Thyroid gland (tissue), 4 donors: ENCODE data around the gene COA5. TPM values are rescaled to one million over a fixed set of nuclear protein-coding genes. Genes with fewer than 3 reads are reported as not detected.

Experiments used
- DNase-seq, 2 donors: peaks; one replicate each; pipeline ENCODE4 v3.0.0-alpha.2; 2019
- H3K27ac ChIP-seq, 3 donors: fragments of 200-600 bp; sonication (generic); 1 replicate in 2 of 3; 2 replicates in 1 of 3; pipeline ENCODE4 v1.5.1; 2016 to 2019; ENCODE audit warnings: mild to moderate bottlenecking in 1 of 3, moderate library complexity in 1 of 3
- H3K27me3 ChIP-seq: fragments of 200-600 bp; sonication (generic); one replicate; pipeline ENCODE4 v1.5.1; 2019
- H3K36me3 ChIP-seq, 2 donors: fragments of 200-600 bp; sonication (generic); one replicate each; pipeline ENCODE4 v1.5.1; 2016 to 2019
- H3K4me1 ChIP-seq, 2 donors: fragments of 200-600 bp; sonication (generic); one replicate each; pipeline ENCODE4 v1.5.1; 2017 to 2019
- H3K4me3 ChIP-seq, 3 donors: fragments of 200-600 bp; sonication (generic); replicated peaks in 1 of 3; 1 replicate in 2 of 3; 2 replicates in 1 of 3; pipeline ENCODE4 v1.5.1; 2016; ENCODE audit warnings: mild to moderate bottlenecking in 1 of 3
- H3K9me3 ChIP-seq: fragments of 200-600 bp; sonication (generic); one replicate; pipeline ENCODE4 v1.5.1; 2017
- POLR2A ChIP-seq, 2 donors: fragments of 450-650 bp; IDR thresholded peaks; one replicate each; pipeline ENCODE4 v1.6.1; 2017; ENCODE audit warnings: antibody characterized with exemption in 2 of 2, mild to moderate bottlenecking in 2 of 2, moderate library complexity in 1 of 2
- WGBS, 2 donors: methylation state at CpG; one replicate each; pipeline ENCODE4 v1.1.5; 2017; 5-methylcytosine and 5-hydroxymethylcytosine counted together
- intact Hi-C: fragments of 100-400 bp; cut with DNase I; formaldehyde crosslinking; loops from one replicate; pipeline ENCODE4 v1.15.1; 2023
- total RNA-seq, 4 donors: library from RNA; depleted of rRNA; stranded (reverse); fragments of >200 nt; gene quantifications; one replicate each; pipeline ENCODE4 v1.2.3, GENCODE V29; 2016
- TF ChIP-seq, protein P1 (sequence below), 6 experiments: fragments of 200-600 bp in 3 of 6; fragments of 450-650 bp in 3 of 6; sonication (generic) in 3 of 6; IDR thresholded peaks; one replicate each; pipeline ENCODE4 v1.5.1; 2016 to 2019; ENCODE audit warnings: antibody characterized with exemption in 6 of 6, mild to moderate bottlenecking in 2 of 6, inconsistent platforms in 1 of 6, moderate library complexity in 1 of 6

Gene COA5
- total RNA-seq, 4 donors from 2014 or later = 51.5 to 68.3 (median 55.1) TPM

DNA sequence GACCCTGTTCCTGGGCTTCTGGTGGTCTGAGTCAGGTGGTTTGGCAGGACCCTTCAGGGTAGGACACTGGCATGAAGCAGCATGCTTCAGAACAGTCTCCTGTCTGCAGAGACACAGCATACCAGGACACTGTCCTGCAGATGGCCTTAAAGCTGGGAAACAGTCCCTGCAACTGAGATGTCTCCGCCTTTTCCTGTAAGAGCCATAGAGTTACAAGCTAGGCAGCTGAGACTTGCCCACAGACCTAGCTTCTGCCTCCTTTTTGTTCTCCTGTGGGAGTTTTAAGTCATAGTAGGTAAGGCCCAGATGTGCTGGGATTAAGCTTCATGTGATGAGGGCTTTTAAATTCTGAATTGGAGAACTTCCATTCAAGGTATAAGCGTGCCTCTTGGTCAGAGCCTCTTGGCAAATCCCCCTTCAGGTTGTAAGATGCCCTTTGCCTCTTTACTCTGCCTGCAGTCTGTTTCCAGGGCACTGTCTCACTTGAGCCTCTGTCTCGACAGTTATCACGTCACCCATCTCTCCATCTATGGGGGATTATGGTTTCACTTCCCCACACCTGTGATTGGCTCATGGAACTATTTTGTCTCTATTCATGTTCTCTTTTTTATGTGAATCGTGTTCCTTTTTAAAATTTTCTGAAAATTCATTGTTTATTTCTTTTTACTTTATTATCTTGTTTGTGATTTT lies 51.8 kb downstream of the COA5 start:
- Histone ChIP-seq H3K27ac (no peak overlapping the region), H3K27me3 (no peaks in the 10 kb centered on the region), H3K4me1 (peaks cover 19 to 23% of the 10 kb centered on the region in 2 donors), H3K9me3 (no peaks in the 10 kb centered on the region), H3K36me3 (peaks cover 8 to 25% of the 10 kb centered on the region in 2 donors), H3K4me3 (no peak overlapping the region)
- TF ChIP-seq, protein P1, sequence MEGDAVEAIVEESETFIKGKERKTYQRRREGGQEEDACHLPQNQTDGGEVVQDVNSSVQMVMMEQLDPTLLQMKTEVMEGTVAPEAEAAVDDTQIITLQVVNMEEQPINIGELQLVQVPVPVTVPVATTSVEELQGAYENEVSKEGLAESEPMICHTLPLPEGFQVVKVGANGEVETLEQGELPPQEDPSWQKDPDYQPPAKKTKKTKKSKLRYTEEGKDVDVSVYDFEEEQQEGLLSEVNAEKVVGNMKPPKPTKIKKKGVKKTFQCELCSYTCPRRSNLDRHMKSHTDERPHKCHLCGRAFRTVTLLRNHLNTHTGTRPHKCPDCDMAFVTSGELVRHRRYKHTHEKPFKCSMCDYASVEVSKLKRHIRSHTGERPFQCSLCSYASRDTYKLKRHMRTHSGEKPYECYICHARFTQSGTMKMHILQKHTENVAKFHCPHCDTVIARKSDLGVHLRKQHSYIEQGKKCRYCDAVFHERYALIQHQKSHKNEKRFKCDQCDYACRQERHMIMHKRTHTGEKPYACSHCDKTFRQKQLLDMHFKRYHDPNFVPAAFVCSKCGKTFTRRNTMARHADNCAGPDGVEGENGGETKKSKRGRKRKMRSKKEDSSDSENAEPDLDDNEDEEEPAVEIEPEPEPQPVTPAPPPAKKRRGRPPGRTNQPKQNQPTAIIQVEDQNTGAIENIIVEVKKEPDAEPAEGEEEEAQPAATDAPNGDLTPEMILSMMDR (IDR thresholded peaks at IDR 0.05) = no peak
- no peak for TF ChIP-seq POLR2A (IDR thresholded peaks at IDR 0.05)
- intact Hi-C loops = no loop called here
- 86 to 95% methylated on average over 5 of the region's 5 CpGs for WGBS, 2 donors
- no peak for DNase-seq

GRCh38 chr2:98555696-98556095 lies 52.6 kb downstream of the COA5 start:
- no peak for TF ChIP-seq POLR2A (IDR thresholded peaks at IDR 0.05)
- TF ChIP-seq, protein P1 (IDR thresholded peaks at IDR 0.05) = no peak
- Histone ChIP-seq H3K36me3 (peaks cover 8 to 25% of the 10 kb centered on the region in 2 donors), H3K27me3 (no peaks in the 10 kb centered on the region), H3K27ac (no peak overlapping the region), H3K9me3 (no peaks in the 10 kb centered on the region), H3K4me3 (no peak overlapping the region), H3K4me1 (peaks cover 12 to 15% of the 10 kb centered on the region in 2 donors)
- no peak for DNase-seq
- WGBS, 2 donors = 96 to 98% methylated on average over 8 of the region's 8 CpGs
- intact Hi-C loops = no loop called here

- TF ChIP-seq, protein P1 (IDR thresholded peaks at IDR 0.05) = no peak
- TF ChIP-seq POLR2A (IDR thresholded peaks at IDR 0.05) = no peak
- Histone ChIP-seq H3K36me3 (peaks cover 8 to 25% of the 10 kb centered on the region in 2 donors), H3K4me1 (peaks cover under 1% of the 10 kb centered on the region in 2 donors), H3K4me3 (no peak overlapping the region), H3K9me3 (no peaks in the 10 kb centered on the region), H3K27ac (no peak overlapping the region), H3K27me3 (no peaks in the 10 kb centered on the region)
- intact Hi-C loops = no loop called here
- WGBS, 2 donors = 86 to 88% methylated on average over 6 to 10 of the region's 10 CpGs
- no peak for DNase-seq
These were observed 54.0 kb downstream of the COA5 start for GRCh38 chr2:98554116-98554861.

DNA sequence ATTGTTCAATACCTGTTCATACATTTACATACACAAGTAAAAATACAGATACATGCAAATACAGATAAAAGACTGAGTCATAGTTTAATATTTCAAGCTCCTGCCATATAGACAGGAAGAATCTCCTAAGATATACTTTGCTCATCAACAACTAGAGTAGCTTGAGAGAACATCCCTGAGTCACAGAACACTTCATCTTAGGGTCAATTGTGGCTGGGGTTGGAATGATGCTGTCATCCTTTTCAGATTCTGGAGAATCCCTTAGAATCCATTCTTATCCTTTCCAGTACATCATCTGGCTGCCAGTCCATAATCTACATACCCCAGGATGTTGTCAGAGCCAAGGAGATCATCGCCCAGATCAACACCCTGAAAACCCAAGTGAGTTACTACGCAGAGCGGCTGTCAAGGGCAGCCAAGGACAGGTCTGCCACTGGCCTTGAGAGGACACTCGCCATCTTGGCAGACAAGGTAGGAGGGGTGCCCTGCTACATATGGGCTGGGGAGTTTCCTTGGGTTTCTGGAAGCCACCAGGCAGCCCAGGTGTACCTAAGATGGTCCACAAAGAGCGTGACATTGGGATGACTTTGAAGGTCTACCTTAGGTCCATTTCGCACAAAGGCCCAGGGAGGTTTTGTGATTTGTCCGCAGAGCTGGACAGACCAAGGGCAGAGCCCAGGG lies 55.7 kb downstream of the COA5 start:
- peaks cover 8 to 25% of the 10 kb centered on the region in 2 donors for H3K36me3 ChIP-seq
- H3K4me1 ChIP-seq = no peaks in the 10 kb centered on the region
- no peaks in the 10 kb centered on the region for H3K27me3 ChIP-seq
- intact Hi-C loops = no loop called here
- no peak overlapping the region for H3K4me3 ChIP-seq
- no peaks in the 10 kb centered on the region for H3K9me3 ChIP-seq
- WGBS, 2 donors = 96 to 99% methylated on average over 7 of the region's 7 CpGs
- no peak for DNase-seq
- TF ChIP-seq, protein P1 (IDR thresholded peaks at IDR 0.05) = no peak
- TF ChIP-seq POLR2A (IDR thresholded peaks at IDR 0.05) = no peak
- H3K27ac ChIP-seq = no peak overlapping the region
